GM19372 (cell line): ENCODE results near the gene DNPH1.

ENCODE experiments used
- ATAC-seq: cut with Tn5 transposase; IDR thresholded peaks from one replicate; pipeline ENCODE4 v1.9.1; 2021; ENCODE audit warnings: mild to moderate bottlenecking, low read depth, moderate library complexity; ENCODE audit not compliant: unreplicated experiment

DNPH1 gene

DNA sequence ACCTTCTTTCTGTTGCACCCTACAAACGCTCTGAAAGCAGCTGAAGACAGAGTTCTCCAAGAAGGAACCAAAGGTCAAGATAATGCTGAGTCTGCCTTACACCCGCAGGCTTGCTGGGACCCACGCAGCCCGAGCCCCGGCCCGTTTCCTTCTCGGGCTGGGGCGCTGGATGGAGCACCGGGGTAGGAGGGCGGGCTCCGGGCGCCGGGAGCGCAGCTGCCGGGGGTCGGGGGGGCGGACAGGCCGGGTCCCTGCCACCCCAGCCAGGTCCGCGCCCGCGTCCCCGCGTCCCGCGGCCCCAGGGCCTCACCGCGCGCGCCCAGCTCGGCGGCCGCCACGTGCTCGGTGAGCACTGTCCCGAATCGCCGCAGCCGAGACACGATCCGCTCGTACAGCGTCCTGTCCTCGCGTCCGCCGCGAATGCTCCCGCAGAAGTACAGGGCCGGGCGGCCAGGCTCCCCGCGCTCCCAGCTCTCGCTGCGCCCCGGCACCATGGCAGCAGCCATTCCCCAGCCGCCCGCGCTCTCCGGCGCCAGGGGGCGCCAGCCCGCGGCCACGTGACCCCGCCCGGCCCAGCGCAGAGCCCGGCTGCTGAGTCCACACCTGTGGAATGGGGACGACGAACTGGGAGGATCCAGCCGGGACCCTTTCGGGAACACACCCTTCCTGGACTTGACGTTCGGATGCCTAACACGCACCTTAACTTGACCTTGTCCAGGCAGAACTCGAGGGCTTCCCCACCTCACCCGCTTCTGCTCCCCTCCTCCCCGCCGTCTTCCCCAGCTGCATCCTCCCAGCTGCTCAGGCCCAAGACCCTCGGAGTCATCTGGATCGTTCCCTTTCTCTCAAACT is at the start of gene DNPH1:
TSS of gene DNPH1 (minus strand) at position 531 of the 852 bp plus-strand sequence. CDS start at position 506, 25 bp downstream.
- peak; percentile 80 for ATAC-seq

- no peak for ATAC-seq
Measured at GRCh38 chr6:43278524-43279078, 49.3 kb upstream of the DNPH1 start.

DNA sequence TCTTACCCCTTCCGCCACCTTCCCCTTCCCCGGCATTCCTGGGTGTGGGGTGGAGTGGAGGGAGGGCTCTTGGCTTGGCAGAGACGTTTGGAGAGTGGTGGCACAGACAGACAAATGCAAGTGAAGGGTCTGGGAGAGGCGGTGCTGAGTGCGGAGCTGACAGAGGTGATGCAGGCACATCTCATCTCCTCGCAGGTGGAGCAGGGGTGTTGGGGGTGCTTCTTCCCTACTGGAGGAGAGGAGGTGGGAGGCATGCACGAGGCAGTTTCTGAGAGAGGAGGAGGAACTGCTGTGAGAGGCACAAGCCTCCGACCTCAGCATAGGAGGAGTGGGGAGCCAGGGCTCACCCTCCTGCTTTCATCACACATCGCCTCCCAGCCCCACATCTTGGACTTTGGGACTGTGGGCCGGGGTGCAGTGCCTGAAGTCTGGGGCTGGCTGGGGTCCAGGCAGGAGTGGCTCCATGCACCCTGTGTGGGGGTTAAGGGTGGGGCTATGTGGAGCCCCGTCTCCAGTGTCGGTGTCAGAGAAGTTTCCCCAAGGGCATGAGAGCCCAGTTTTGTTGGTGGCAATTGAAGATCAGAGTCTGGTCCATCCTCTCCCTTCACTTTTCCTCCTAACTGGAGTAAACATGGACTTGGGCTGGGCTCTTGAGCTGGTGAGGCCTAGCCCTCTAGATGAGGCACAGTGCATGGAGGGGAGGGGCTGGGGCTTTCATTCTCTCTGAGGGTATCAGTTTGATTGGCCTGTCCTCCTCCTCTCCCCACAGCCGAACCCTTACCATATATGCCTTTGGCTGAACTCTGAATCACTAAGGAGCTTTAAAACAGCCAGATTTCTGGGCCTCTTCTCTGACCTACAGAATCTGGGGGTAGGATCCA is 48.6 kb upstream of the DNPH1 start:
- ATAC-seq = no peak

DNA sequence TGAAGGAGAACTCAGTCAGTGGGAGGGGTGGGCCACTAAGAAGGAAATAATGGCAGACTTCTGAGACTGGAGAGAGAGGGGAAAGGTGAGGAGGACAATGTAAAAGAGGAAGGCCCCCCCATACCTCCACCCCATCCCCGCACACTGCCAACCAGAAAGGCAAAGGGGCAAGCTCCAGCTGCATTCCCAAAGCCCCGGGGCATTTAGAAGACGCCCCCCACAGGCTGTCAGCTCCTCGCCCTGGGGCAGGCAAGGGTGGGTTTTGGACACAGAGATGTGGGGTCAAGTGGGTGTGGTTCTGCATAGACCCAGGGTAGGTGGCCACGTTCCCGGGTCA is 48.0 kb upstream of the DNPH1 start:
- no peak for ATAC-seq

DNA sequence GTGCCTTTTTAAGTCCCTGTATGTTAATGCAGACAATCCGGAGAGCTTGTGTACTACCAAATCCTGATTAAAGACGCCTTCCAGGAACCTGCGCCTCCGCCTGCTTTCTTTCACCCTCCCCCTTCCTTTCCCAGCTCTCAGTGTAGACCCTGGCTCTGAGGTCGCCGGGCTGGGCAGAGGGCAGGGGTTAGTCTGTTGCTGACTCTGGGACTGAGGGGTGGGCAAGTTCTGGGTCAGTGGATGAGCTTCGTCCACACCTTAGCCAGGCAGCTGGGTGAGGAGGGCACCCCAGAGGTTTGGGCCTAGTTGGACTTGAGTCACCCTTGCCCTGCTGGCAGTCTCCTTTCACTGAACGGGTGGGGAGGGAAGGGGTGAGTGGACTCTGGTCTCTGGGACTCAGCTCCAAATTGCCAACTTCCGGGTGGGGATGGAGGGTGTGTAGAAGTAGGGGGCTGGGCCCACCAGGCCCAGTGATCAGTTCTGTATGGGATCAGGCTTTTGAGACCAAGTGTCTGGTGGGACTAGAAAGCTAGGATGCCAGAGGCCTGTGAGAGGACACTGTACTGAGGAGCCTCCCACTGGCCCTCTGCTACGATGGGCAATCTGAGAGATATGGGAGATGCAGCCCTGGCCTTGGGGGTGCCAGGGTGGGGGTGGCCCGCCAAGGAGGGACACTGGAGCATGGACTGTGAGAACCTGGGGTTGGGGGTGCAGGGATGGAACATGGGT is 47.5 kb upstream of the DNPH1 start:
- no peak for ATAC-seq

- no peak for ATAC-seq
Measured at GRCh38 chr6:43275801-43276576, 46.7 kb upstream of the DNPH1 start.

DNA sequence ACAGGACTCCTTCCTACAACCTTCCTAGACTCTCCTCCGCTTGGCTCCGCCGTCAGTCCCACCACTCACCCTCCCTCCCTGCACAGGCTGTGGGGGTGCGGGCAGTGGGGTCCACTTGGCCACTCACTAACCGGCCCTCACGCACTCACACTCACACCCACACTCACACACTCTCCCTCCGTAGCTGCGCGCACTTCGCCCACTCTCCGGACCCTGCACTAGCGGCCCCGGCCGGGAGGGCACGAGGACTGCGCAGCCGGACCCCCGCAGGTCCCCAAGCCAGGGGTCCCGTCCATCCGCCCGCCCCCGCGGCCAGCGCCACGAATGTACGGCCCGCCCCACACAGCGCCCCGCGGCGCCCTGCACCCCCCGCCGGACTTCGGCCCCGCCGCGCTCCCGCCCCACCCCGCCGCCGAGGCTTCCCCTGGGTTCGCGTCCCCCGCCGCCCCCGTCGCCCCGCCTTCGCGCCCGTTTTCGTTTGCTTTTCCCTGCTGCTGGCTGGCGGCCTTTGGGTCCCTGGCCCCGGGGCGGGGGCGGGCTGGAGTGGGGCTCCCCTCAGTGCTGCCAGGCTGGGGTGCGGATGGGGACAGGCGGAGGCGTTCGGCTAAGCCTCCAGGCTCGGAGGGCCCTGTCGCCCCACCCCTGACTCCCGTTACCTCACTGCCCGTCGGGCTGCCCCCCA is 45.8 kb upstream of the DNPH1 start:
- no peak for ATAC-seq

DNA sequence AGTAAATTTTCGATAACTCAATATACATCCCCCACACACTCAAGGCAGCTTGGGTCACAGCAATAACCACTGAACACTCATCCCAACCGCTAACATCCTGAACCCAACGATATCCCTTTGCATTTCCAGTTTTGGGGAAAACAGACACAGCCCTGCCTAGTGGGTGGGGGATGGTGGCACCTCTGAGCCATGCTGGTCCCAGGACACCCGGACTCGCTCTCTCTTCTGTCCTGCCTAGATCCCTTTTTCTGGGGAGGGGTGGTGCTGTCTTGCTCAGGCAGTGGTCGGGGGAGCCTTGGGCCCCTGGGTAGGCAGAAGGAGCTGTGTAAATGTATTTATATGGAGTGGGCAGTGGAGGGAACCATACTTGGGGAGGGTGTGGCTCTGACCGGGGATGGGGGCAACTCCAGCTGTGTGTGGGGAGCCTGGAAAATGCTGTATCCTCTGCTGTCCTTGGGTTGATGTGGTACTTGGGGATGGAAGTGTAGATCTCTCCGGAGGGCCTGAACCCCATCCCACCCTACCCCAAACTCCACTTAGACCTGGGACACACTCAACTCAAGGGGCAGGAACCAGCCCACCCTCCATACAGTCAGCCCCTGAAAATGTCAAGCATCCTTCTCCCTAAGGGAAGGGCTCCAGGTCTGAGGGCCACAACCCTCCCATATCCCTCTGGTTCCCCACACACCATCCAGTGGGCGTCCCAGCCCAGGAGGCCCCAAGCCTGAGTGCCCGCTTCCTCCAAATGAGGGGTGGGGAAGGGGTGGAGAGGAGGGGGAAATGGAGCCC is 45.0 kb upstream of the DNPH1 start:
- no peak for ATAC-seq

DNA sequence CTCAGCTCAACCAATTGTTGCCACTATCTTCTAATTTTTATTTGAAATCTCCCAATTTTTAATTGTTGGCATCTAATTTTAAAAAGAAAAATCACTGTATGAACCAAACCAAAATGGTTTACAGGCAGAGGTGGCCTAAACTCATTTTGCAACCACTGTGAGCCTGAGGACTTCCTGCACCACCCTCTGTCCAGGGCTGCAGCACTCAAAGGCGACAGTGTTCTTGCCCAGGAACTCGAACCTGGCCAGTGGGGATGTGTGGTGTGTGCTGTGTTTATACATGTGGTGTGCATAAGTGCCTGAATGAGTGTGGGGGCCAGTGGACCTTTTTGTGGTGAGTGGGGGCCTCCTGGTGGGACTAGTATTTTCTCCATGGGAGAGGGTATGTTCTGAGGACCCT is 44.4 kb upstream of the DNPH1 start:
- ATAC-seq = no peak

DNA sequence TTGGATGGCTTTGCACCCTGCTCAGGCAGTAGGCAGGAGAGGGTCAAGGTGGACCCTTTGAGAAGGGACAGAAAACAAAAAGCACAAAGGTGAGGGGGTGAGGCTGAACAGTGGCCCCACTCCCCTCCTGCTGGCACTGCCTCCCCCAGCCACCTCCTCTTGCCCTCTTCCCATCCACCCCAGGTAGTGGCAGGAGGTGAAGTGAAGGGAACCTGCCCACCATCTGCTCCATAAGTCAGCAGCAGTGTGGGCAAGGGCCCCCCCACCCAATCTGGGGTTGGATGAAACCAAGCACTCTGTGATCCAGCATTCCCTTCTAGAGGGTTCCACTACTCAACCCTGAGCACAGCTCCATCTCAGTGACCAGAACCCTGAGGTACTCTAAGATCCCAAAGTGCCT is 42.7 kb upstream of the DNPH1 start:
- ATAC-seq = no peak

DNA sequence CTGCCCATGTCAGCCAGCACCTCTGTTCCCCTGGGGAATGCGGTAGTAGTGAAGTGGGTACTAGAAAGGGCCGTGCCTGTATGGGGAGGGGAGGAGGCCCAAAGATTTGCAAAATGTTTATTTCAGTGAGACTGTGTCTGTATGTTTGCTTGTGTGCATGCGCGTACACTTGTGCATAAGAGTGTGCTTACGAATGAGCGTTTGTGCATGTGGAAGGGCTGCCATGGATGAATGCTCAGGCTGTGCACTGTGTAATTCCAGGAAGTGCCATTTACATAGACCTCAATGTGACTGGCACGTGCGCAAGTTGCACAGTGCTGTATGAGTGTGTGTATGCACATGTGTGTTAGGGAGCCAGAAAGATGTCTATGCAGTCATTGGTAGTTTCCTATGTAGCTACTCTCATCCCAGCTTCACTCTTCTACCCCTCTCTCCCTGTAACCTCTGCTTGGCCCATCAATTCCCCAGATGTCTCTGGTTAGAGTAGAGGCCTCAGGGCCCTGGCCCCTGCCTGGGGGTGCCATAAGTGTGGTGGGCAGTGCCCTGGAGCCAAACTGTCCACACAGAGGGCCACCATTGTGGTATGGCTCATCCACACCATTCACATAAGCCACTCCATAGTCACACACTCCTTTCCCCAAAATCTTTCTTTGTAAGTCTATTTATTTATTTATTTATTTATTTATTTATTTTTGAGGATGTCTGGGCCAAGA is 42.0 kb upstream of the DNPH1 start:
- ATAC-seq = no peak

DNA sequence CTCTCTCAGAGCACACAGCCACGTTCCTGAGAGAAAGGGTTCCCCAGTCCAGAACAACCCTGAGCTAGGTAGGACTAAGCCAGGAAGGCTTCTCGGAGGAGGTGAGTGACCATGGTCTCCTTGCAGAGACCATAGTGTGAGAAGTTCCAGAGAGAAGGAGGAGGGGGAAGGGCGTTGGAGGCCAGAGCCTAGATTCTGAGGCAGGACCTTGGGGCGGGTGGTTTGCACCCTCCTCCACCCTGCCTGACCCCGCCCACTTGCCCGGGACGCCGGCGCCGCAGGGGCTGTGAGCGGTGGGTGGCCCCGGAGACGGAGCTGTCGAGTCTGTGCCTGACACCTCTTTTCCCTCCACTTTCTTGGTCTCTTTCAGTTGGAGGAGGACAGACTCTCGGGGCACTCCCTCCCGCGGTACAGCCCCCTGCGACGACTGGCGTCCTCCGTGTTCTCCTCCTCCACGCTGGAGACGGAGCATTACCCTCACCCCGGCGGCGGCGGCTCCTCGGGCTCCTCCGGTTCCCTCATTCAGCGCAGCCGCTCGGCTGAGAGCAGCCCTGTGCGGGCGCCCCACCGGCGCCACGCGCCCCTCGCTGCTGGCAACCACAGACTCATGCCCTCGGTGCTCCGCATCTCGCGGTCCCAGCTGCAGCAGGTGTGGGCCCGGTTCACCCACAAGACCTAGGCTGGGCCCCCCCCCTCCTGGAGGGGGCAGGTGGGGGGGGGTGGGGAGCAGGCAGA is 40.2 kb upstream of the DNPH1 start:
- ATAC-seq = no peak

DNA sequence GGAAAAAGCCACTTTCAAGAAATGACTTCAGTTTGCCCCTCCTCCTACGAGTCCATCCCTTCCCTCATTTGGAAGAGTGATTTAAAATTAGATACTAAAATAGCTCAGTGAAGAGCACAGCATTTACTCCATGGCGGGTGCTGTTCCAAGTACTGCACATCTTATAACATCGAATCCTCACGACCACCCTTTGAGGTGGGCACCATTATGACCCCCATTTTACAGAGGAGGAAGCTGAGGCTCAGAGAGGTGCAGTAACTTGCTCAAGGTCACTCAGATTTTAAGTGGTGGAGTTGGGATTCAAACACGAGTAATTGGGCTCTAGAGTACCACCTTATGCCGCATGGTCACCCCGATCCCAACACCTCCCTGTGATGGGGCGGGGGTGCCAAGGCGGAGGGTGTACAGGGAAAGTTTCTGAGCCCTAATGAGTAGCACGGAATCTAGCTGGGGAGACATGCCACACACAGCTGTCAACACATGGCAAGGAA is 39.5 kb upstream of the DNPH1 start:
- ATAC-seq = no peak

DNA sequence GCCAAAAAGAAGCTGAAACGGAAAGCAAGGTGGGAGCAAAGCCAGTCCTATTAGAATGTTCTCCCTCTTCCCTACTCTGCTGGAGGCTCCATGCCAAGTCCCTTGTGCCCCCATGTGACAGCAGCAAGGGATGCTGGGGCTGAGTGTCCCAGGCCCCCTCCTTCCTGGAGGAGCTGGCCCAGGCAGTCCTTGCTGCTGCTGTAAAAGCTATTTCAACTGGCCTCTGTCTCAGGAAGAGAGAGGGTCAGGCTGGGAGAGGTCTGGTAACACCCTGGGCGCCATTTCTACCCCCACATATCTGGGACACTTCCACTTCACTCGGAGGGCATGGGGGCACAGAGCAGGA is 39.0 kb upstream of the DNPH1 start:
- ATAC-seq = no peak

DNA sequence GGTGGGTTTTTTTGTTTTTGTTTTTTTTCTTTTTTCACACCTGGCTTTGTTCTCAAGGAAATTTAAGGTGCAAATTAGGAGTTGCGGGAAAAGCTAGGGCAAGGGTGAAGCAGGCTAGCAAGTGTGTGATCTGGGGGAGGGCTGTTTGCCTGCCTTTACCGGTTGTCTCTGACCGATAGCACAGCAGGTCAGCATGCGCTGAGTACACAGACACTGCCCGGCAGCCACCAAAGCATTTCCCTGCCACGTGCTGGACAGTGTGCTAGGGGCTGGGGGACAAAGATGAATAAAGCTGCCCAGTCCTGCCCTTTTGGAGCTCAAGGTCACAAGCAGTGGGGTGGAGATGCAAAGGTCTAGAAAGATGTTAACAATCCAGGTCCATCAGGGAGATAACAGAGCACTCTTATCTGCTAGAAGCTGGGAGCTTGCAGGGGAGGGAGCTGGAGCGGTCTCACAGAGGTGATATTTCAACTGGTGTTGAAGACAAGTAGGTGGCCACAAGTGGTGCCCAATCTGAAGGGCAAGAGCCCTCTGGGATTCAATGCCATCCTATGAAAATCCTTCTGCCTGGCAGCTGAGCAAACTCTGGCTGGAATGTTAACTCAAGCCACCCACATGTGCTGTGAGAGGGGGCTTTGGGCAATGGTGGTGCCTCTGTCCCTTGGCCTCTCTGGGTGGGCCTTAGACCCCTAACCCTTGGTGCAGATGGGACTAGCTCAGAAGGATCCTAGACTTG is 38.5 kb upstream of the DNPH1 start:
- no peak for ATAC-seq

GRCh38 chr6:43265564-43265963 is 36.3 kb upstream of the DNPH1 start:
- ATAC-seq = no peak
